Activated effector memory CD4-positive, alpha-beta T cell treated with Interleukin-2 at 50 U/mL for 16 hours (primary cell): ENCODE data around the gene CGB8.

Experiments used
- DNase-seq: peaks from one replicate; pipeline ENCODE4 v3.0.0-alpha.2; 2020

Gene CGB8

DNA sequence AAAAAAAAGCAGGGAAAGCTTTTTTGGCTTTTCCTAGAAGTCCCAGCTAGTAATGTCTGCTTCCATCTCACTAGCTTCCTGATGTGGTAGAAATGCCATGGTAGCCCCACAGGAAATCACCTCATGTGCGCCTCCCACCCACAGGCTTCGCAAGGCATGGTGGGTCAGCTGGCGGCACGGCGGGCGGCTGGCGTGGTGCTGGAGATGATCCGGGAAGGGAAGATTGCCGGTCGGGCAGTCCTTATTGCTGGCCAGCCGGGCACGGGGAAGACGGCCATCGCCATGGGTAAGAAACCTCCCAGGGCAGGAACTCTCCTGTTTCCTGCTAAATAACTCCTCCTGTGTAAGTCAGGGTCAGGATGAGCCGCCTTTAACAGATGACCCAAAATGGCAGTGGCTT is 44.8 kb downstream of the CGB8 start:
- DNase-seq: no peak

- peak; percentile 61 for DNase-seq
These were observed 49.2 kb downstream of the CGB8 start for GRCh38 chr19:48999481-49000325.

GRCh38 chr19:48997972-48998371 is 50.9 kb downstream of the CGB8 start:
- DNase-seq: peak; percentile 15
